ENCODE measurements around the gene NLRP8. TPM values are rescaled to one million over a fixed set of nuclear protein-coding genes. Genes with fewer than 3 reads are reported as not detected.
"Not testable (repeated sequence)": the region's sequence is repeated elsewhere in the genome, so short reads cannot be mapped to it uniquely, and the experiment has no call there.

NLRP8 gene
- total RNA-seq, 1 experiment from 2014 or later, result not detected

- no peak for DNase-seq (ENCODE audit: low spot score)
Measured at GRCh38 chr19:55973982-55974381, 26.4 kb downstream of the NLRP8 start.

GRCh38 chr19:55980415-55980814 is 32.8 kb downstream of the NLRP8 start:
- no peak for DNase-seq (ENCODE audit: low spot score)

DNA sequence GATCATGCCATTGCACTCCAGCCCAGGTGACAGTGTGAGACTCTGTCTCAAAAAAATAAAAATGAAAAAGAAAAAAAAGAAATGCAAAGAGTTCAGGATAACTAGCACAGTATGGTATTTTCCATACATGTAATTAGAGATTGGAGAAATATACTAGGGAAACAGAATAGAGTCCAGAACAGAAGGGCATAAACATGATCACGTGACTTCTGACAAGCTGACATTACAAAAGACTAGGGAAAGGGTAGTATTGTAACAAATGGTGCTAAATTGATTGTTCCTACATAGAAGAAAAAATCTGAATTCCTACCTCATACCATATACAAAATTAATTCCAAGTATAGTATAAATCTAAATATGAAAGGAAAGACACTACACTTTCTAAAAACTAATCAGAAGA is 37.6 kb downstream of the NLRP8 start:
- no peak for DNase-seq (ENCODE audit: low spot score)

- no peak for DNase-seq (ENCODE audit: low spot score)
Measured at GRCh38 chr19:55986487-55986886, 38.9 kb downstream of the NLRP8 start, which contains the start of gene NLRP5. NLRP5 (plus strand) TSS chr19:55986775.

GRCh38 chr19:55990831-55991230 is 43.2 kb downstream of the NLRP8 start:
- DNase-seq (ENCODE audit: low spot score), result no peak

DNA sequence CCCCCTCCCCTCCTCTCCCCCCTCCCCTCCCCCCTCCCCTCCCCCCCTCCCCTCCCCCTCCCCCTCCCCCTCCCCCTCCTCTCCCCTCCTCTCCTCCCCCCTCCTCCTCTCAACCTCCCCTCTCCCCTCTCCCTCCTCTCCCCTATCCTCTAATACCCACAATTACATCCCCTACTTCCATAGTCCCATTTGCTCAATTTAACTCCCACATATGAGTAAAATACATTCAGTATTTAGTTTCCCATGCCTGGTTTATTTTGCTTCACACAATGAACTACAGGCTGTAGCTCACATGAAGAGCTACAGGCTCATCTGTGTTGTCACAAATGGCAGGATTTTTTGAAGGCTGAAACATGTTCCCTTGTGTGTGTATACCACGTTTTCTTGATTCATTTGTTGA is 45.9 kb downstream of the NLRP8 start:
- no peak for DNase-seq (ENCODE audit: low spot score)

GRCh38 chr19:56014765-56015164 is 67.1 kb downstream of the NLRP8 start:
- no peak for DNase-seq (ENCODE audit: low spot score)

GRCh38 chr19:56015756-56016155 is 68.1 kb downstream of the NLRP8 start:
- DNase-seq (ENCODE audit: low spot score), result no peak

GRCh38 chr19:56019325-56019724 is 71.7 kb downstream of the NLRP8 start:
- DNase-seq (ENCODE audit: low spot score), result not testable (repeated sequence)

GRCh38 chr19:56020355-56020975 is 72.8 kb downstream of the NLRP8 start:
- DNase-seq (ENCODE audit: low spot score), result not testable (repeated sequence)

DNA sequence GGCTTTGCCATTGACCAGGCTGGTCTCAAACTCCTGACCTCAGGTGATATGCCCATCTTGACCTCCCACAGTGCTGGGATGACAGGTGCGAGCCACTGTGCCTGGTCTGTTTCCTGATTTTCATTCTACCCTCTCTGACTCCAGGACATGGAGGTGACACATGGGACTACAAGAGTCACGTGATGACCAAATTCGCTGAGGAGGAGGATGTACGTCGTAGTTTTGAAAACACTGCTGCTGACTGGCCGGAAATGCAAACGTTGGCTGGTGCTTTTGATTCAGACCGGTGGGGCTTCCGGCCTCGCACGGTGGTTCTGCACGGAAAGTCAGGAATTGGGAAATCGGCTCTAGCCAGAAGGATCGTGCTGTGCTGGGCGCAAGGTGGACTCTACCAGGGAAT is 79.1 kb downstream of the NLRP8 start:
- no peak for DNase-seq (ENCODE audit: low spot score)

Other genes starting within 250 kb of the NLRP8 start
- gene NLRP9, start 209.4 kb upstream of the NLRP8 start, total RNA-seq (2014; rRNA removed; shearing (Covaris generic)), result not detected in 2 replicates
- not detected in 2 replicates for gene RFPL4A, start 188.7 kb upstream of the NLRP8 start, total RNA-seq (2014; rRNA removed; shearing (Covaris generic))
- gene RFPL4AL1, start 178.7 kb upstream of the NLRP8 start, total RNA-seq (2014; rRNA removed; shearing (Covaris generic)), result 1.6 TPM in 1 of 2 replicates, not detected in the other
- 2.5 and 4.9 TPM in 2 replicates for gene NLRP11, start 115.8 kb upstream of the NLRP8 start, total RNA-seq (2014; rRNA removed; shearing (Covaris generic))
- 0.03 TPM in 1 of 2 replicates, not detected in the other for gene NLRP4, start 111.3 kb upstream of the NLRP8 start, total RNA-seq (2014; rRNA removed; shearing (Covaris generic))
- not detected in 2 replicates for gene NLRP13, start 15.5 kb upstream of the NLRP8 start, total RNA-seq (2014; rRNA removed; shearing (Covaris generic))
- 0.24 TPM in 1 of 2 replicates, not detected in the other for gene NLRP5, start 38.9 kb downstream of the NLRP8 start, total RNA-seq (2014; rRNA removed; shearing (Covaris generic))
- gene ZNF787, start 173.5 kb downstream of the NLRP8 start, total RNA-seq (2014; rRNA removed; shearing (Covaris generic)), result 18.1 and 44.8 TPM in 2 replicates
- gene ZNF444, start 193.5 kb downstream of the NLRP8 start, total RNA-seq (2014; rRNA removed; shearing (Covaris generic)), result 27.5 and 29.4 TPM in 2 replicates
- gene GALP, start 228.2 kb downstream of the NLRP8 start, total RNA-seq (2014; rRNA removed; shearing (Covaris generic)), result not detected in 2 replicates
- not detected in 2 replicates for gene ZSCAN5B, start 250.0 kb downstream of the NLRP8 start, total RNA-seq (2014; rRNA removed; shearing (Covaris generic))